Measurements from ENCODE around the gene NARS2.
"Not testable (repeated sequence)": the region's sequence is repeated elsewhere in the genome, so short reads cannot be mapped to it uniquely, and the experiment has no call there.

DNA sequence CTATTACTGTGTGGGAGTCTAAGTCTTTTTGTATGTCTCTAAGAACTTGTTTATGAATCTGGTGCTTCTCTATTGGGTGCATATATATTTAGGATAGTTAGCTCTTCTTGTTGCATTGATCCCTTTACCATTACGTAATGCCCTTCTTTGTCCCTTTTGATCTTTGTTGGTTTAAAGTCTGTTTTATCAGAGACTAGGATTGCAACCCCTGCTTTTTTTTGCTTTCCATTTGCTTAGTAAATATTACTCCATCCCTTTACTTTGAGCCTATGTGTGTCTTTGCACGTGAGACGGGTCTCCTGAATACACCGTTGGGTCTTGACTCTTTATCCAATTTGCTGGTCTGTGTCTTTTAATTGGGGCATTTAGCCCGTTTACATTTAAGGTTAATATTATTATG, 26.4 kb upstream of the NARS2 start:
- not testable (repeated sequence) for TF ChIP-seq CTCF (IDR thresholded peaks at IDR 0.05; ENCODE audit: low read depth, low read length); POLR2A (IDR thresholded peaks at IDR 0.05; ENCODE audit: extremely low read depth, insufficient read length); MYC (IDR thresholded peaks at IDR 0.05; ENCODE audit: low read depth, low read length)
- TF ChIP-seq, protein P1, sequence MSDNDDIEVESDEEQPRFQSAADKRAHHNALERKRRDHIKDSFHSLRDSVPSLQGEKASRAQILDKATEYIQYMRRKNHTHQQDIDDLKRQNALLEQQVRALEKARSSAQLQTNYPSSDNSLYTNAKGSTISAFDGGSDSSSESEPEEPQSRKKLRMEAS (IDR thresholded peaks at IDR 0.05; ENCODE audit: low read depth, low read length): not testable (repeated sequence)

Measured in NB4 (cell line).